HG03060 (cell line): ENCODE data around the gene RAD51B.
"Not testable (repeated sequence)": the region's sequence is repeated elsewhere in the genome, so short reads cannot be mapped to it uniquely, and the experiment has no call there.

Experiments
- ATAC-seq: cut with Tn5 transposase; IDR thresholded peaks from one replicate; pipeline ENCODE4 v1.9.1; 2021; ENCODE audit warnings: low read depth, moderate number of reproducible peaks; ENCODE audit not compliant: unreplicated experiment

Gene RAD51B

DNA sequence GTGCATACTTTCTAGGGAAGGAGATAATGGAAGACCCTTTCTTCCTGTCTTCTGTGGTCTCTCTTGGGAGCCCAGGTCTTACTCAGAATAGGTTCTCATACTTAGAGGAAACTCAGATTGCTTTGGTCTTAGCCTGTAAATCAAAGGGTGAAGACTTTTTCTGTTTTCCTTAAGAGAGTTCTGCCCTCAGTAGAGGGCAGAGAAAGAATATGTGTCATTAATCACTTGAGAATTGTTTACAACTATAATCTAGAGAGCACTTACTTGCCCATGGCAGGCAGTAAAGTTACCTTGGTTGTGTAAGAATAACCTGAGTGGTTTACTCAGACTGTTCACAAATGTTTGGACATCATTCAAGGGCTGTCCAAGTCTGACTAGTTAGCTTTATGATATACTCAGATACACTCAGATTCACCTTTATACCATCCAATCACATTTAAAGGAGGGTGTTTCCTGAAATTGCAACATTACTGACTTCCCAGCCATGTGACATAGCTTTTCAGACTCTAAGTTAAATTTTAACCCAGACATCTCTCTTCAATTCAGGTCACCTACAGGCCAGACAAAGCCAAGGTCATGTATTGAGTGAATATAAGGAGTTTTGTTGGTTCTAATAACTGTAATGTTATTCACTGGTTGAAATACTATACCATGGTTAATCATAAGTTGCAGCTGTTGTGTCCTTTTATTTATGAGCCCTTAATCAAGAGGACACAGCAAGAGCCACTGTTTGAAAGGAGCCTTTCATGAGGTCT is 372.2 kb downstream of the RAD51B start:
- ATAC-seq = no peak

DNA sequence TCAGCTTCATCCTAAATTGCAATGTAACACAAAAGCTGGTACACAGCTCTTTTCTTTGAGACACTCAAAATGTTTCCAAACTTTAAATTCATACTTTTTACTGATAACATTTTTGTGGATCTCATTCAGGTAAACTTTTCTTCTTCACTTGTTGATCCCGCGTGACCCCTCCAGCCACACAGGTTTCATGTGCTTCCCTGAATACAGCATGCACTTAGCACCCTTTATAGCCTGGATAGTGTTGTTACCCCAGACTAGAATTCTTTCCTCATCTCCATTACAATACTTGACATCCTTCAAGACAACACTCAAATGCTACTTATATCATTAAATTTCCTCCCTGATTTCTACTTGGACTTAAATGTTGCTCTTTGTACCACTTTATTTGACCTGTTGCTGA is 373.4 kb downstream of the RAD51B start:
- no peak for ATAC-seq

DNA sequence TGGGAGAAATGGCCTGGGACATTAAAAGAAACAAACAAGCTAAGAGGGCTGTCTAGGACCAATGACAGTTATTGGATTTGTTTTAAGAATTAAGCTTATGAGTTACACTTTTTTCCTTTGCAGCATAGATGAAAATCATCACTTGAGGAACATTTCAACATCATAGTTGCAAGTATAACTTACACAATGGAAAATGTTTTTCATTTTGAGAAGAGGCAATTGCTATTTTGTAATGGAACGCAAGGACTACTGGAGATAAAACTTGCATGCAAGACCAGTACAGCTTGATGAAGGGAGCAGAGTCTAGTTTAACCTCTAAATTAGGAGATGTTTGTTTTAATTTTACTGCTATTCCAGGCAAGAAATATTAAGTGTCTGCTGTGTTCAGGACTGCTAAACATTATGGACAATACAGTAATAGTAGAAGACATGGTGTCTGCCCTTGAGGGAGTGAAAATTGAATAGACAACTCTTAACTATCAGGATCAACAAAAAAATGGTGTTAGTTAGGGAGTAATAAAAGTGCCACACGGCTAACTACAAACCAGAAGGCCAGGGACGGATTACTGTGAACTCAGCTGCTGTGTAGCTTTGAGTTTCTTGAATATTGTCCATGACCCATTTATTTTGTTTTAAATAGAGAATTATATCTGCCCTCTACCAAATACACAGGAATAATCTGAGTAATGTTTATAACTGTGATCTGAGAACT is 374.5 kb downstream of the RAD51B start:
- ATAC-seq = no peak

DNA sequence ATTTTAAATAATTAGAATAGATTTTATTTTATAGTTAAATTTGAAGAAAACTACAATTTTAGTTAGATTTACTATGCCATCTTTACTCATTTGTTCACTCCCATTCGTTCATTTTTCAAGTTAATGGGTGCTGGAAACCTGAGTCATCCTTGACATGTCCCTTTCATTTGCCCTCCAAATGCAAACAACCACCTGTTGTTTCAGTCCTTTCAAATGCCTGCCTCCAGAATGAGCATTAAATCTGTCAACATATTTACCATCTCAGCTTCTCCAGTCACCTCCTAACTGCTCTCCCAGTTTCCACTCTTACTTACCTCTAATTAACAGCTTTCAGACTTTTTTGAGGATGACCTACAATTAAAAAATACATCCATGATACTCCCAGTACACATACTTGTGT is 375.5 kb downstream of the RAD51B start:
- ATAC-seq = no peak

DNA sequence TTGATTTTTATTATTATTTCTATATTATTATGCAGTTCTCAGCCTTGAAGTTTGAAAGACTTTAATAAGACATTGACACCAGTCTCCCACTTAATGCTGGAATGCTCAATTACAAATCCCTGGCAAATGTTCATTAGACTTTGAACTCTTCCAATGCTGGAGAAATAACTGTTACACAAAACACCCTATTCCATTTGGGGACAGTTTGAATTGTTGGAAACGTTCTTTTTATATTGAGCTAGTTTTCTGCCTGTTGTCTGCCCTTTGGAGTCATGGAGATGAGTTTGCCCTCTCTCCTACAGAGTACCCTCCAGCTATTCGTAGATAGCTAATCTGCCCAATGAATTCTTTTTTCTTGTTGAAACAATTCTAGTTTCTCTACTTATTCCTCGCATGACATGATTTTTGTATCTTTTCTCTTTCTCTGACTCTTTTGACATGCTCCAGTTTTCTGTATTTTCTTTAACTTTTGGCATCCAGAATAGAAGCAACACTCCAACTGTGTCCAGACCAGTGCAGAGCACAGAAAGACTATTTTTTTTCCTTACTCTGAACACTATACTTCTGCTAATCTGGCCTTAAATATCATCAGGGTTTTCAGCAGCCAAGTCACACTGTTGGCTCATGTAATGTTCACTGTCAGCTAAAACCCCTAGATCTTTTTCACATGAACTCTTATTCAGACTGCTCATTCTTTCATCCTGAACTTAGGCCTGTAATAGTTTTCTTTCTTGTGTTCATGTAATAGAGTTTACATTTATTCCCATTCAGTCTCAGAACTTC is 379.3 kb downstream of the RAD51B start:
- ATAC-seq = no peak

DNA sequence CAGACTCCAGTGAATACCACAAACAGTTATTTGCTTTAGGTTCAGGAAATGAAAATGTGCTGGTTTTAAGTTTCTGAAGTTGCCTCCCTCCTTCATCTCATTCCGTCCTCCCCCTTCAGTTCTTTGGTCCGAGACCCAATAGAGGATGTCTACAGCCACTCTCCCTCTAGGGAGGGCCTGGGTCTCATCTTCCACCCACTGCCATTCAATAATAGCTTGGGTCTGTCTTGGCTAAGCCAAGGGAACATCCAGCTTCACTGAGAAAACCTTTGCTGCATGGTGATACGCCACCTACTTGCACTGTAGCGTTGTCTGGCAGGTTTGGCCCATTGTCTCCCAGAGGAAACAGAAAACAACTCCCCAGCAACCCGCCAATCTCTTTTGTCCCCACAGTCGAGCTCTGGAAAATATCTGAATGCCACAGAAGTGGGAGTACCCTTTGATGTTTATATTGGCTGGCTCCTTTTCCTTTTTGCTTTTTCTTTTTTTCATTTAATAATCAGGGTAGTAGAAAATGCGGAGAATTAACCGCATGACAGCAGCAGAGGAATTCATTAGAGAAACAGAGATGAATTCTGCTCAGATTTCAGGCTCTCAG is 380.1 kb downstream of the RAD51B start:
- no peak for ATAC-seq

DNA sequence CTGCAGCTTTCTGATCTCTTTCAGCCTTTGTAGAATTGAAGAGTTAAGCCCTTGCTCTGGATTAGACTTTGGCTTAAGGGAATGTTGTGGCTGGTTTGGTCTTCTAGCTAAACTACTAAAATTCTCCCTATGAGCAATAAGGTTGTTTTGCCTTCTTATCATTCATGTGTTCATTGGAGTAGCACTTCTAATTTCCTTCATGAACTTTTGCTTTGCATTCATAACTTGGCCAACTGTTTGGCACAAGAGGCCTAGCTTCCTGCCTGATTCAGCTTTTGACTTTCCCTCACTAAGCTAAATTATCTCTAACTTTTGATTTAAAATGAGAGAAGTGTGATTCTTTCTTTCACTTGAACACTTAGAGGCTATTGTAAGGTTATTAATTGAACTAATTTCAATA is 384.3 kb downstream of the RAD51B start:
- ATAC-seq = no peak

DNA sequence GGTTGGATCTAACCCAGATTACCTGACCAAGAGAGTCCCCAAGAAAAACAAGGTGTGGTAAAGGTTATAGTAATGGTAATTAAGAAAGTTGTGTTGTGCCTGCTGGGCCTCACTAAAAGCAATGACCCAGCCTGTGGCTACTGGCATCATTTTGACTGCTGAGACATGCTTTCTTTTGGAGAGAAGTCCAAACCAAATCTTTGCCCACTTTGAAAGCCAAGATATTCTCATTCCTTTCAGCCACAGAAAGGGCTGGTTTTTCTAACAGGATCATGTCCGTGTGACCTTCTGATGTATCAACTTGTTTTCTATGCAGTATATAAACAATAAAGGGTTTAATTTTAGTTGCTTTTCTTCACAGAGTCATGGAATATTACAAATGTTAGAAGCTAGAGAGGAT is 388.6 kb downstream of the RAD51B start:
- no peak for ATAC-seq

DNA sequence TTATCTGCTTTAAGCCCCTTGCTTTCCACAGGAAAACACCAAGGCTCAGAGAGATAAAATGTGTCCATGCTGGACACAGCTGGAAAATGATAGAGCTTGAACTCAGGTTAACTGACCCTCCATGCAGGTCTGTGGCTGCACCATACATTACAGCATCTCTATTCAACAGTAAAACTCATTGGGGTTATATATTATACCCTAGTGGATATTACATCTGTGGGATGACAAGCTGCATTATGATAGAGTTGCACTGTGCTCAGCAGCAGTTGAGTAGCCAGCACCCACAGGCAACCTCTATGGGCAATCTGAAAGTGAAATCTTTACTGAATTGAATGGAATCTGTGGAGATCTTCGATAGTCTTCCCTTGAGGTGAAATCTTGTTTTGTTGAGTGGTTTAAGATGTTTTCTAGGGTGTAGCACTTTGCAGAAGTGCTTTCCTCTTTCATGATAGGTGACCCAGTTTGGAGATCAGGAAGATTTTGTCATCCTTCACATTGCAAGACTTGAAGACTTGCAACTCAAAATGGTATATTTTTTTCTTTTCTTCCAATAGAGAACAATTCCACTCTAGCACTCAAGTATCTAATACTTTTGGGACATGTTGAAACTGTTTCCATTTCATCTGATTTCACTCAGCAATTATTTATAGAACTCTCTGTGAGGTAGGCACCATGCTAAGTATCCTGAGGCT is 389.2 kb downstream of the RAD51B start:
- ATAC-seq = no peak

DNA sequence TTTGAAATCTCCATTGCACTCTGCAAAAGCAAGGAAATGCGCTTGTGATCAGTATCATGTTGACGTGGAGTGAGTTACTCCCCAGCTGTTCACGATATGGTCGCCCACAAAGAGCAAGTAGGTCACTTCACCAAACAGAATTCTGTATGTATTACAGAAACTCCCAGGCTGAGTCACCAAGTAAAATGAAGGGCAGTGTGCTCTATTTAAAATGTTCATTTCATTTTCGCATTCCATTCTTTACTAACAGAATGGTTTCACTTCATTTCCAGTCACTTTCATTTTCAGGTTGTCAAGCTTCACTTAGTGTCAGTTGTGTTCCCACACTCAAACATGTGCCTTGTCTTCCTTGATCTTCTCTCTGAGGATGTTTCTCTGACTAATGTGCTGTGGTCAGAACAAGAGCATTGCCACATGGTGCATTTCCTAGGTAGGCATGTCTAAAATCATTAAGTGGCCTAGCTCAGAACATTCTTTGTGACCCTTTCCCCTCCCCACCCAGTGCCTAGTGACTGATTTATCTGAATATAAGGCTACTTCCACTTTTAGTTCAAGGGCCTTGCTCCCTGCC is 391.2 kb downstream of the RAD51B start:
- peak; percentile 83 for ATAC-seq

DNA sequence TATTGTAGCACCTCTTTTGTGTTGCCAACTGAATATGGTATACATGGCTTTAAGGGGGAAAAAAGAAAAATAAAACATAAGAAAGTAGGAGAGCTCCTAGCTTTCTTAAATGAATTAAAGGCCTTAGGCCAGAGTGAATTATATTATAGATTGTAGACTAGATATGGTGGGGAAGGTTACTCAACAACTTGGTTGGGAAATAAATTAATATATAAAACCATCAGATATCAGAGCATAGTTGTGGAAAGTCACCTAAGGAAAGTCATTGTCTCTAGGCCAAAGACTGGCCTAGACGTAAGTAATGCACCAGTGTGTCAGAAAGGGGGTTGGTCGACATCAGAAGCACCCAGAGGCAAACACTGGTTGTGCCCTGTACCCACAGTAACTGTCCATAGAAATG is 391.8 kb downstream of the RAD51B start:
- no peak for ATAC-seq

DNA sequence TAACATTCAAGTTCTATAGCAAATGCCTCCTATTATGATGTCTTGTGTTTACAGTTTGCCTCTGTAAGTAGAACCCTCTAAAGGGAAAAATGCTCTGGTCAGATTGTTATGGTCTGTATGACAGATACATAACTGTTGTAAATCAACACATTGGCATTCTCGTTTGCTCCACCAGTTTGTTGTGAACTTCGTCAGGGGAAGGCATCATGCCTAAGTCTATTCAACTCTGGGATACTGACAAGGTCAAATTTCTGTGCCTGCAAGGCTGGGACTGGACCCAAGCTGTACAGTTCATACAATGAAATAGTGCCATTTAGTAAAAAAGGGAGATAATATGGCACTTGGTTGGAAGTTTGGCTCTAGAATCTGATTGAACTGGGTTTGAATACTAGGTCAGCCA is 392.3 kb downstream of the RAD51B start:
- no peak for ATAC-seq

DNA sequence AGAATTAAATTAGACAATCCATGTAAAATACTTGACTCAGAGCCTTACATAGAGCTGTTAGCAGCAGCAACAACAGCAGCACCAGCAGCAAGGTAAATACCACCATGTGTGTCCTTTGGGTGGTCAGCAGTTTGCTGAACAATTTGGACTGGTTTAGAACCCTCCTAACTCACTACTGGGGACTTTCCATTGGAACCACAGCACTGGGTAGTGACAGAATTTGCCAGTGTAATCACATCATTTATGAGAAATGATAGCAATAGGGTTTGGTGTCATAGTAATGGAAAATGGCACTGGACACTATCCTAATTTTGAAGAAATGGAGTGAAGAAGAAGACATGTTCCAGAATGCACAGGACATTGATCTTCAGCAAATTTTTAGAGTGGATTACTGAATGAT is 392.8 kb downstream of the RAD51B start:
- no peak for ATAC-seq

DNA sequence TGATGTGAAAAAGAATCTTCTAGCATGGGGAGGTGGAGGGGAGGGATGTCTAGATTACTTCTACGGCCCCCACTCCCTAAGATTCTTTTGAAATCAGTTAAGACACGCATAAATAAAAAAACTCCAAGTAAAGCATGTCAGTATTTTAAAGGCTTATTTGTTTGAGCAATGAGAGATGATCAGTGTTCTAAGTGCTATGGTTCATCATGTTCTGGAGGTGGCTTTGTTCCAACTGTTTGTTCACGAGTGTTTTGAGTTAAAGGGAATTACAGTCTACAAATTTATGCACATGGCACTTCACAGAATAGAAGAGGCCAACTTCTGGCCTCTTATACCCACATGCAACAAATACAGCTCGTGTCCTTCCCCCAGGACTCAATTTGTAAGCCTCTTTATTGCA is 394.9 kb downstream of the RAD51B start:
- ATAC-seq = no peak

DNA sequence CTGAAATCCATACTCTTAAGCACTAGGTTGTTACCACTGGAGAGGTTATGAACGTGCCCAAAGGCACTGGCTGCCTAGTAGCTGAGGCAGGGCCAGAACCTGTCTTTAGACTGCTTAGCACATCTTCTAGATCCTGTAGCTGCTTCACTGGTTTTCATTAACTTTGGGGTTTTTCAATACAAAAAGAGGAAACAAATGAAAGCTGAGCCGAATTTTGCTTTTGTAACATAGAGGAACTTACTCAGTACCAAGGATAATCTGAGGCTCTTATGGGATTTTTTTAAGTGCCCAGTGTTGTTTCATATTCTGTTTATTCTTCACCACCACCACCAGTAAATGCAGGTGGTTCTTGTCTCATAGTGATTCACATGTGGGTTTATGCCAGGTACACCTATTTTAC is 396.1 kb downstream of the RAD51B start:
- ATAC-seq = no peak

DNA sequence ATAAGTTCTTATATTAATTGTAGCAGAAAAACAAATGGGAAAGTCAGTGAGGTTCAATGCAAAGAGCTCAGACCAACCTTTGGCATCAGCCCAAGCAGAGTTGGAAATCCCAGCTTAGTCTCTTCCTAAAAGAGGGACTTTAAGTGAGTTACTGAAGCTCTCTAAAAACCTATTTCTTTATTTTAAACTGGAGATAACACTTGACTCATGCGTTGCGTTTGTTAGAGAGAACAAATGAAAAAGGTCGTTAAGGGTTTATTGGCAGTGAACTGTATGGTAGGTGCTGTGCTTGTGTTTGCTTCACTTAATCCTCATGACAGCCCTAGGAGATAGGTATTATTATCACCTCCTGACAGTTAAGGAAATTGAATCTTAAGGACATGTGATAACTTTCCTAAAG is 396.5 kb downstream of the RAD51B start:
- ATAC-seq = no peak

DNA sequence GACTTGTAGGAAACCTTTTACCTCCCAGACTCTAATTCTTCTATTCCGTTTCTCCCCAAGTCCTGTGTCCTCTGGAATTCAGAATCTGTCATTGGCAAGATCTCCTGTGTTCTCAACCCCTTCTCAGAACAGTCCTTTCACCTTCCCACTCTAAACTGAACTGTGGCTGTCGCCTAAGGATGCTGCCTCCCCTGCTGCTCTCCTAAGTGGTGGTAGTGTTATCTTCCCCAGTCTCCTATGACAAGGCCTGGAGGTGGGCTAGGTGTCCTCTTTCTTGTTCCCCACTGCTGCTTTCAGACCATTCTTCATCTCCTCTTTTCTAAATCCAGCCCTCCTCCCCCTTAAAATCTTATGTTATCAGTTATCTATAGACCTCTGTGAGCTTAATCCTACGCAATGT is 397.4 kb downstream of the RAD51B start:
- no peak for ATAC-seq

DNA sequence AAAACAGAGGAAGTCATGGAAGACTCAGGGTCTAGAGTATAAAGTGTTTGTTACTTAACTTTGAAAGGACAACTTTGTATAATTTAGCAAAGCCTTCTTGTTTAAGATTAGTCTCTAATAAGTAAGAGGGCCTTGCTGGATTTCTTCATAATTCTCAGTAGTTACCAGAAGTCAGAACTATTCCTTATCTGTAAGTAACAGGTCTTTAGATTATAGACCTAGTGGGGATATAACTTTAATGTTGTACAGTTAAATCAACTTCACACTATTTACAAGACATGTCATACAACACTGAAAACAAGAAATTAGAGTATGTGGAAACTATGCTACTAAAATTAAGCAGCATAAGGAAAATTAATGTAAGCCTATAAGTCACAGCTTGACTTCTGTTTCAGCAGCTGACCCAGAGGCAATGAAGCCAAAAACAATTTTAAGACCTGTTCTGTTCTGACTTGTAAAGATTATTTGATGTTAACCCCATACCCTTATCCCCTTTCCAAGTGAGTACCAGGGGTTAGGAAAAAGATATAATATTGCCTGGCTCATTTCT is 398.3 kb downstream of the RAD51B start:
- no peak for ATAC-seq

DNA sequence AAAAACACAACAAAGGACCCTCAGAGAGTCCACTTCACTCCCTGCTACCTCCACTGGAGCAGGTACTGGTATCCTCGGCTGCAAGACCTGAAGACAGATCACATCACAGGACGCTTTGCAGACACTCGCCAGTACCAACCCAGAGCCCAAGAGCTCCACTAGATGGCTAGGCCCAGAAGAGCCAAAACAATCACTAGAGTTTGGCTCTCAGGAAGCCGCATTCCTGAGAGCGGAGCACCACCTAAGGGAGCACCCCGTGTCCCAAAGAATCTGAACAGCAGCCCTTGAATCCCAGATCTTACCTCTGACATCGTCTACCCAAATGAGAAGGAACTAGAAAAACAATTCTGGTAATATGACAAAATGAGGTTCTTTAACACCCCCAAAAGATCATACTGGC is 399.8 kb downstream of the RAD51B start:
- ATAC-seq = no peak

DNA sequence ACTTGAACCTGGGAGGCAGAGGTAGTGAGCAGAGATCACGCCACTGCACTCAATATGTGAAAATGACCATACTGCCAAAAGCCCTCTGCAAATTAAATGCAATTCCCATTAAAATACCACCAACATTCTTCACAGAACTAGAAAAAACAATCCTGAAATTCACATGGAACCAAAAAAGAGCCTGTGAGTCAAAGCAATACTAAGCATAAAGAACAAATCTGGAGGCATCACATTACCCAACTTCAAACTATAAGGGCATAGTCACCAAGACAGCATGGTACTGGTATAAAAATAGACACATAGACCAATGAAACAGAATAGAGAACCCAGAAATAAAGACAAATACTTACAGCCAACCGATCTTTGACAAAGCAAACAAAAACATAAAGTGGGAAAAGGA is 401.5 kb downstream of the RAD51B start:
- ATAC-seq = not testable (repeated sequence)
